B cell (primary cell): ENCODE results near the gene NDUFS4. TPM values are rescaled to one million over a fixed set of nuclear protein-coding genes. Genes with fewer than 3 reads are reported as not detected.

ENCODE experiments used
- ATAC-seq: fragments of 200-7000 bp; cut with Tn5 transposase; one replicate; pipeline ENCODE4 v1.10.0; 2021; ENCODE audit warnings: low read depth, mild to moderate bottlenecking, moderate number of reproducible peaks, moderate library complexity
- CTCF ChIA-PET: fragments of 350-600 bp; sonication (Branson Sonifier 250); formaldehyde crosslinking; loops from one replicate; lab custom pipeline; 2021; ENCODE audit warnings: antibody characterized with exemption, inconsistent platforms; lab: Charles Lee
- POLR2A ChIA-PET: fragments of 350-600 bp; sonication (Branson Sonifier 250); formaldehyde crosslinking; loops from one replicate; lab custom pipeline; 2021; ENCODE audit warnings: antibody characterized with exemption; lab: Charles Lee
- DNase-seq: peaks from one replicate; pipeline ENCODE4 v3.0.0; 2013
- H2AFZ ChIP-seq: 2 replicates; pipeline ENCODE4 v1.6.1; 2012; ENCODE audit warnings: mild to moderate bottlenecking, low read depth, low read length; ENCODE audit not compliant: insufficient read depth, poor library complexity, severe bottlenecking
- H3K27ac ChIP-seq, 2 donors: 1 replicate in 1 of 2; 2 replicates in 1 of 2; pipeline ENCODE4 v1.5.1; 2012 to 2013; ENCODE audit warnings: low read length in 2 of 2, mild to moderate bottlenecking in 2 of 2, moderate library complexity in 1 of 2
- H3K27me3 ChIP-seq, 4 experiments: fragments of 200-600 bp in 1 of 4; sonication (generic) in 1 of 4; replicated peaks in 1 of 4; 1 replicate in 2 of 4; 2 replicates in 2 of 4; pipeline versions ENCODE4 v1.6.1 to v1.7.0; 2013 to 2016; ENCODE audit warnings: low read length in 3 of 4, mild to moderate bottlenecking in 2 of 4, mixed read lengths in 1 of 4, moderate library complexity in 1 of 4; ENCODE audit not compliant: insufficient read depth in 4 of 4, control insufficient read depth in 3 of 4; ENCODE audit errors: control extremely low read depth in 1 of 4
- H3K36me3 ChIP-seq, 2 experiments: replicated peaks in 1 of 2; 1 replicate in 1 of 2; 2 replicates in 1 of 2; pipeline versions ENCODE4 v1.6.1 to v1.7.1; 2013; ENCODE audit warnings: low read length in 1 of 2; ENCODE audit not compliant: insufficient read depth in 2 of 2, control insufficient read depth in 1 of 2; ENCODE audit errors: control extremely low read depth in 1 of 2, extremely low read depth in 1 of 2
- H3K4me1 ChIP-seq, 2 donors: fragments of 200-600 bp in 1 of 2; sonication (generic) in 1 of 2; 1 replicate in 1 of 2; 2 replicates in 1 of 2; pipeline versions ENCODE4 v1.5.1 to v1.6.1; 2013 to 2017; ENCODE audit warnings: low read length in 2 of 2; ENCODE audit not compliant: control insufficient read depth in 2 of 2, insufficient read depth in 2 of 2
- H3K4me2 ChIP-seq: replicated peaks from 2 replicates; pipeline ENCODE3; 2012; ENCODE audit warnings: mild to moderate bottlenecking, low read depth, low read length; ENCODE audit not compliant: poor library complexity, severe bottlenecking
- H3K4me3 ChIP-seq, 5 experiments: fragments of 200-600 bp in 1 of 5; sonication (generic) in 1 of 5; 1 replicate in 3 of 5; 2 replicates in 2 of 5; pipeline versions ENCODE4 v1.5.1 to v1.7.0; 2011 to 2016; ENCODE audit warnings: low read length in 4 of 5, mild to moderate bottlenecking in 4 of 5, low read depth in 2 of 5, control low read depth in 1 of 5, moderate library complexity in 1 of 5; ENCODE audit not compliant: insufficient read depth in 1 of 5; ENCODE audit errors: control extremely low read depth in 1 of 5, extremely low read depth in 1 of 5
- H3K79me2 ChIP-seq: fragments of 200-600 bp; sonication (generic); one replicate; pipeline ENCODE4 v1.6.0; 2016; ENCODE audit warnings: low read length; ENCODE audit not compliant: control insufficient read depth, insufficient read depth
- H3K9ac ChIP-seq: fragments of 200-600 bp; sonication (generic); 2 replicates; pipeline ENCODE4 v1.6.1; 2017; ENCODE audit warnings: mild to moderate bottlenecking, low read length, moderate library complexity
- H3K9me3 ChIP-seq, 3 donors: one replicate each; pipeline versions ENCODE4 v1.6.1 to v1.7.1; 2013; ENCODE audit warnings: low read length in 2 of 3; ENCODE audit not compliant: control insufficient read depth in 2 of 3, insufficient read depth in 1 of 3; ENCODE audit errors: control extremely low read depth in 1 of 3
- H4K20me1 ChIP-seq: 2 replicates; pipeline ENCODE4 v1.6.0; 2012; ENCODE audit warnings: mild to moderate bottlenecking, low read length; ENCODE audit not compliant: insufficient read depth, control insufficient read depth, poor library complexity, severe bottlenecking
- H3K27ac Mint-ChIP-seq: one replicate; pipeline ENCODE4 v1.8.0; 2021; ENCODE audit warnings: mixed read lengths
- H3K27me3 Mint-ChIP-seq: one replicate; pipeline ENCODE4 v1.8.0; 2021; ENCODE audit warnings: mixed read lengths
- H3K4me1 Mint-ChIP-seq: one replicate; pipeline ENCODE4 v1.8.0; 2021; ENCODE audit warnings: mixed read lengths
- H3K4me3 Mint-ChIP-seq: one replicate; pipeline ENCODE4 v1.8.0; 2021; ENCODE audit warnings: mixed read lengths
- H3K9me3 Mint-ChIP-seq: one replicate; pipeline ENCODE4 v1.8.0; 2022; ENCODE audit warnings: mixed read lengths; ENCODE audit not compliant: insufficient read depth
- CTCF ChIP-seq: fragments of 200-600 bp; IDR thresholded peaks from one replicate; pipeline ENCODE4 v1.8.0; 2022; ENCODE audit warnings: antibody characterized with exemption, mild to moderate bottlenecking
- EZH2 ChIP-seq: IDR thresholded peaks from 2 replicates; pipeline ENCODE4 v1.6.1; 2012; ENCODE audit warnings: borderline replicate concordance, low read depth, mild to moderate bottlenecking, moderate library complexity, low read length; ENCODE audit not compliant: insufficient read depth, poor library complexity, severe bottlenecking
- WGBS: methylation state at CpG from one replicate; pipeline ENCODE4 v1.1.5; 2013; ENCODE audit warnings: missing lambda C conversion rate; ENCODE audit not compliant: insufficient coverage; 5-methylcytosine and 5-hydroxymethylcytosine counted together
- intact Hi-C: fragments of 100-400 bp; cut with micrococcal nuclease; formaldehyde crosslinking; loops from one replicate; pipeline ENCODE4 v1.10.0; 2022
- polyA plus RNA-seq: library from polyadenylated mRNA; depleted of rRNA; stranded (reverse); fragments of >200 nt; gene quantifications from 2 replicates; pipeline ENCODE4 v1.2.3, GENCODE V29; 2012
- total RNA-seq, 2 donors: library from RNA; stranded (reverse); fragments of 120-200 nt in 1 of 2; gene quantifications; 1 replicate in 1 of 2; 2 replicates in 1 of 2; pipeline versions ENCODE4 v1.2.3 to v1.2.4, GENCODE V29; 2013 to 2022

NDUFS4 gene
- total and polyA plus RNA-seq, 2 donors (not counting 1 experiment from before 2014, with no cell fraction given) = 24.0 to 29.0 TPM

GRCh38 chr5:53558966-53559365, 1.5 kb upstream of the NDUFS4 start:
- intact Hi-C loops = no loop called here
- no peaks in the 10 kb centered on the region for H3K36me3 ChIP-seq
- no peak for DNase-seq
- ChIA-PET CTCF (no interaction called here), POLR2A (no interaction called here)
- peaks cover 0 to 7% (median 0%) of the 10 kb centered on the region in 3 donors for H3K9me3 ChIP-seq
- no peaks in the 10 kb centered on the region for H4K20me1 ChIP-seq
- H3K4me1 ChIP-seq = peaks cover 10 to 20% of the 10 kb centered on the region in 2 donors
- peaks cover 0 to 10% (median 3%) of the 10 kb centered on the region in 4 experiments for H3K27me3 ChIP-seq
- H3K27me3 Mint-ChIP-seq = peaks cover 40% of the 10 kb centered on the region
- H3K4me3 ChIP-seq = no peak overlapping the region
- peaks cover 2% of the 10 kb centered on the region for H3K9me3 Mint-ChIP-seq
- TF ChIP-seq CTCF = no peak
- no peak for TF ChIP-seq EZH2
- H3K4me2 ChIP-seq = no peak overlapping the region
- H3K79me2 ChIP-seq = peaks cover 40% of the 10 kb centered on the region
- H3K4me3 Mint-ChIP-seq = no peak overlapping the region
- H2AFZ ChIP-seq = no peak overlapping the region
- no peak overlapping the region for H3K27ac ChIP-seq
- no peak for ATAC-seq
- H3K9ac ChIP-seq = no peak overlapping the region
- no peak overlapping the region for H3K27ac Mint-ChIP-seq
- H3K4me1 Mint-ChIP-seq = peaks cover 27% of the 10 kb centered on the region

- intact Hi-C loops = loop anchor here (5.0 kb wide), 2 partner anchors 448 to 752 kb away; partner anchors contain the start of gene ARL15
- Histone ChIP-seq H4K20me1 (peaks cover 5% of the 10 kb centered on the region), H3K36me3 (no peaks in the 10 kb centered on the region), H3K9me3 (peaks cover 0 to 7% (median 0%) of the 10 kb centered on the region in 3 donors), H3K9ac (peak overlapping the region; percentile 84), H3K4me1 (peaks cover 10 to 20% of the 10 kb centered on the region in 2 donors), H3K4me3 (peak overlapping the region; percentile 83 to 93 (median 90)), H3K79me2 (peaks cover 50% of the 10 kb centered on the region), H3K27me3 (peaks cover 0 to 10% (median 2%) of the 10 kb centered on the region in 4 experiments), H3K4me2 (peak overlapping the region; percentile 73), H2AFZ (peak overlapping the region; percentile 91), H3K27ac (no peak overlapping the region)
- peaks cover 32% of the 10 kb centered on the region for H3K27me3 Mint-ChIP-seq
- peaks cover 2% of the 10 kb centered on the region for H3K9me3 Mint-ChIP-seq
- ATAC-seq (no peak), DNase-seq (no peak)
- ChIA-PET POLR2A (no interaction called here), CTCF (no interaction called here)
- peak overlapping the region; percentile 99 for H3K4me3 Mint-ChIP-seq
- WGBS = no CpG with 5 or more reads among the region's 5 CpGs
- H3K4me1 Mint-ChIP-seq = peaks cover 36% of the 10 kb centered on the region
- H3K27ac Mint-ChIP-seq = no peak overlapping the region
- no peak for TF ChIP-seq EZH2
- TF ChIP-seq CTCF = no peak
These were observed 411 bp upstream of the NDUFS4 start for GRCh38 chr5:53560028-53560427.
